GM21390 (cell line): ENCODE results near the gene APP.
A peak's percentile ranks its signal among the peaks of the same experiment; 100 is the strongest.
"Not testable (repeated sequence)": the region's sequence is repeated elsewhere in the genome, so short reads cannot be mapped to it uniquely, and the experiment has no call there.

Experiments used
- ATAC-seq: cut with Tn5 transposase; IDR thresholded peaks from one replicate; pipeline ENCODE4 v1.9.1; 2021; ENCODE audit not compliant: unreplicated experiment

Gene APP

GRCh38 chr21:26100573-26100972 is 70.0 kb downstream of the APP start:
- no peak for ATAC-seq

- no peak for ATAC-seq
These were observed 70.9 kb downstream of the APP start for GRCh38 chr21:26099610-26100219.

DNA sequence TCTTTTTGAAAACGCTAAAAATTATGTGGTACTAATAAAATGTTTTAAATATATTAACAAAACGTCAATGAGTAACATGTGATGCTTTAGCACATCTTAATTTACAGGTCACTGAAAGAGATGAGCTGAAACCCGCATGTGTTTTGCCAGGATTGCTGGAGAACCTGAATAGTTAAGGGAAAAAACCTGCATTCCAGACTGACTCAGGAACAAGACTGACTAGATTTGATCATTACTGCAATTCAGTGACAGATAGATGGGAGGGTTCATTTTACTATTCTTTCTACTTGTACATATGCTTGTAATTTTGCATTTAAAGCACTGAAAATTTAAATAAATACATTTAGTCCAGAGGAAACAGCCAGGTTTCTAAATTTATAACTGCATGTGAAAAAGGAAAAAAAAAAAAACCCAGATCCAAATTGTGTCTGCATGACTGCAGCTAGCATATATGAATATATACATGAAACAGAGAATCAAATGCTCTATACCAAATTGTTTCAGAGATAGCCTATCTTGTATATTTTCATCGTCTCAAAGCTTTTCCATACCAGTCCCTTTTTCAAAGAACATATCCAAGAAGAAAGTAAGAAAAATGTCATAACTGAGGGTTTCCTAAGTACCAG is 71.7 kb downstream of the APP start:
- no peak for ATAC-seq

GRCh38 chr21:26097475-26097874 is 73.1 kb downstream of the APP start:
- no peak for ATAC-seq

DNA sequence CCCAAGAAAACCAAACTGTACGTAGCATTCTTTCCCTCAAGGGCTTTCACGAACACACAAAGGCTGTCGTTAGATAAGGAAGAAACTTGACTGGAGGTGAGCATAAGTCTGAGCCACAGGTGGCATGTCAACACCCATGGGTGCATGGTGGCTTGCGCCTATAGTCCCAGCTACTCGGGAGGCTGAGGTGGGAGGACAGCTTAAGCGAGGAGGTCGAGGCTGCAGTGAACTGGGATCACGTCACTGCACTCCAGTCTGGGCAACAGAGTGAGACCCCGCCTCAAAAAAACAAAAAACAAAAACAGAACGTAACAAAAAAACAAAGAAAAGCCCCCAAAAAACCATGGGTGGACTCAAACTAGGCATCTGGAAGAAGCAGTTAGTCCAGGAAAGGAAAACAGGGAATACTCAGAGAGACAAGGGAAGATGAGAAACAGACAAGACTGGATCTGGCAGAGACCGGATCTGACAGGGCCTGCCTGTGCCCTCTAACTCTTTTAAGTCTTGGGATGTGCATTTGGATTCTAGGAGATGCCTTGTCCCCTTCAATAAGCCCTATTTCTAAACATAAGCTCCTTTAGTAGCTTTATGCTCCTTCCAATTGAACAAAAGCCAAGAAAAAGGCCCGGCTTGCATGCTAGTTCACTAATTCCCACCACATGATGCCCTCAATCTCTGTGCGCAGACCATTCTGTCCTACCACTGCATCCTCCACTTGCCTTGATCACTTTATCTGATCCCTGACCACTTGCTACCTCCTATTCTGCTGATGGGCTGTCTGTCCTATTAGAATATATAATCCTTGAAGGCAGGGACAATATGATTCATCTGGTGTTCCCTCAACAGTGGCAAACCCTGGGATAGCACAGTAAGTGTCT is 73.8 kb downstream of the APP start:
- ATAC-seq: no peak

DNA sequence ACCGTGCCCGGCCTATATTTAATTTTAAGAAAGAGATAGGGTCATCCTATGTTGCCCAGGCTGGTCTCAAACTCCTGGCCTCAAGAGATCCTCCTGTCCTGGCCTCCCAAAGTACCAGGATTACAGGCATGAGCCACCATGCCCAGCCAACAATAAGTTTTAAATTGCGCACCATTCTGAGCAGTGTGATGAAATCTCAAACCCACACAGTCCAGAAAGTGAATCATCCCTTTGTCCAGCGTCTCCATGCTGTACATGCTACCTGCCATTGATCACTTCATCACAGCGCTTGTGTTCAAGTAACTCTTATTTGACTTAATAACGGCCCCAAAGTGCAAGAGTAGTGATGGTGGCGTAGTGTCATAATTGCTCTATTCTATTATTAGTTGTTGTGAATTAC is 75.4 kb downstream of the APP start:
- no peak for ATAC-seq

GRCh38 chr21:26093122-26093521 is 77.4 kb downstream of the APP start:
- ATAC-seq: no peak

GRCh38 chr21:26091480-26092018 is 79.0 kb downstream of the APP start:
- no peak for ATAC-seq

GRCh38 chr21:26089730-26090129 is 80.8 kb downstream of the APP start:
- no peak for ATAC-seq

- ATAC-seq: no peak
These were observed 83.2 kb downstream of the APP start for GRCh38 chr21:26087223-26087918.

DNA sequence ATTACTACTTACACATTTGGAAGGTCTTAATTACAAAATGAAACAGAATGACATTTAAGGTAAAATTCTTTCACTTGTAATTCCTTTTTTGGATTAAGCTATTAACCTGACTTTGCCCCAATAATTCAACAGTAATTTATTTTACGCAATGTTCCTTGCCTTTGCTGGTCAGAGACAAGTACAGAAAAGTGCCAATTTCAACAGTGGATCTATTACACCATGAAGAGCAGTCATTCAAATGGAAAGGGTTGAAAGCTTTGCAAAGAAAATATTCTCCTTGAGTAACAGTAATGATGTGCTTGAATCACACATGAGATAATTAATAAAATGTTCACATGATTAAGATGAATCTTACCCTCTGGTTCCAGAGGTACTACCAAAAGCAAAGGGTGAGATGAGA is 84.7 kb downstream of the APP start:
- ATAC-seq: no peak

- ATAC-seq: no peak
These were observed 85.4 kb downstream of the APP start for GRCh38 chr21:26085127-26085526.

- ATAC-seq: no peak
These were observed 88.0 kb downstream of the APP start for GRCh38 chr21:26082549-26082948.

DNA sequence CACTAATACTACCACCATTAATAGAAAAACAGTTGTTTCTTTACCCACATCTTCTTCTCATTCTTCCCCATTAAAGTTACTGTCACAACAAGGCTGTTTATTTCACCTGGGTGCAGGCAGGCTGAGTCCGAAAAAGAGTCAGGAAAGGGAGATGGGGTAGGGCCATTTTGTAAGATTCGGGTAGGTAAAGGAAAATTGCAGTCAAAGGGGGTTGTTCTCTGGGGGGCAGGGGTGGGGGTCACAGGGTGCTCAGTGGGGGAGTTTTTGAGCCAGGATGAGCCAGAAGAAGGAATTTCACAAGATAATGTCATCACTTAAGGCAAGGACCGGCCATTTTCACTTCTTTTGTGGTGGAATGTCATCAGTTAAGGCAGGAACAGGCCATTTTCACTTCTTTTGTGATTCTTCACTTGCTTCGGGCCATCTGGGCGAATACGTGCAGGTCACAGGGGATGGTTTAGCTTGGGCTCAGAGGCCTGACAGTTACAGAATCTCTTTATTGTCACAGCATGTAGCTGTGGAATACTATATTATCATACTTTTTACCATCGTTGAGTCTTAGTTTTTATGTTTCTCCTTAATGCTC is 89.3 kb downstream of the APP start:
- not testable (repeated sequence) for ATAC-seq

DNA sequence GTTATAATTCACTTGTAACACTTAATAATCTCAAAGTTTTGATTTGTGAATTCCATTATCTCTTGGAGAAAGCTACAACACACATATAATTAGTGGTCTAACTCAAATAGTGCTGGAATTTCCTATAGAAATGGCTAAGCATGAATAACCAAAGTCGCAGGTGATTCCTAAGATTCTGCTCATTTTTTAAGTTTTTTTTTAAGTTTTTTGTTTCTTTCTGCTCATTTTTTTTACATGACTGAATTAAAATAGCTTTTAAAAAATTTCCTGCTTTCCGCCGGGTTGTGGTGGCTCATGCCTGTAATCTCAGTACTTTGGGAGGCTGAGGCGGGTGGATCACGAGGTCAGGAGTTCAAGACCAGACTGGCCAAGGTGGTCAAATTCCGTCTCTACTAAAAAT is 90.4 kb downstream of the APP start:
- no peak for ATAC-seq

GRCh38 chr21:26079366-26079765 is 91.2 kb downstream of the APP start:
- no peak for ATAC-seq

- no peak for ATAC-seq
These were observed 93.0 kb downstream of the APP start for GRCh38 chr21:26077521-26077920.

GRCh38 chr21:26072666-26073615 is 97.6 kb downstream of the APP start:
- no peak for ATAC-seq

DNA sequence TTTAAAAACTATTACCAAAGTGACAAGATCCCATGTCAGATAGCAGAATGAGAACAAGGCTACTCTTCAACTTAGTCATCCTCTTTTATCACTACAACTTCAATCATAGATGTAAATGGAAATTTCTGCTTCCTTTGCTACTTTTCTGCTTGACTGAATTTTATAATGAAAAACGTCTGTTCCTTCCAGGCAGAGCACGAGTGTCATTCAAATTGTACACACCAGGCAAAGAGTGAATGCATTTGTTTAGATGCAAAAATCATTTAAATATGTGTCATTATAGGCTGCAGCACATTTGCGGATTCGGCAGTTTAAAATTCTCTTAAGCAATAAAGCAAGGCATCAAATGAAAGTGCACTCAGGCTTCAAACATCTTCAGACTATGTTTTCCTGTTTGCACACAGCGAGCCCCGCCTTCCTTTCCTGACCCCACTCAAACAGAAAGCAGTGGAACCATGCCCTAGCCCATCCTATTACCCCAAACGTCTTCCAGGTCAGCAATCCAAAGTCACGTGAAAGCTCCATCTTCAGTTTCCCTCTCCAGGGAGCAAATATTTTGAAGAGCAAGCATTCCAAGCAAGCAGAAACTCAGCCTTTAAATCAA is 99.6 kb downstream of the APP start:
- peak; percentile 53 for ATAC-seq
